ENCODE results near the gene ARHGEF37. TPM values are rescaled to one million over a fixed set of nuclear protein-coding genes. Genes with fewer than 3 reads are reported as not detected.

Gene ARHGEF37
- total RNA-seq, 1 experiment from 2014 or later = 0.69 TPM

DNA sequence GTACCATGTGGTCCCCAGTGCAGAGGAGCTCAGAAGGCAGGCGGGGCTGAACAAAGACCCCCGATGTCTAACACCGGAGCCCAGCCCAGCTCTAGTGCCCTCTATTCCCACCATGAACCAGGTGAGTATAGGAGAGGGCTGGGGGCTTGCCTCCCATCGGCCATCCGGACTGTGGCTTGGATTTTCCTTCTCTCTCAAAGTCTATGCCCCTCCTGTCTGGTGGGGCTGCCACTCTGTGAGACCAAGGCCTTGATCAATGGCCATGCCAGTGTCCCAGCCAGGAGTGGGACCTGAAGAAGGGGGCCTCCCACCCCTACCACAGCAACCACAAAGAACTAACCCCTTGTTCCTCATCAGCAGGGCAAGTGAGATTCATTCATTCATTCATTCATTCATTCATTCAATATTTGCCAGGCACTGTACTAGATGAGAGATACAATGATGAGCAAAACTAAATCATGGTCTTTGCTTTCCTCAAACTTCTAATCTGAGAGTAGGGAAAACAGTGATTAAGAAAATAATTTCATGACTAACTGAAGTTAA is 47.6 kb downstream of the ARHGEF37 start:
- DNase-seq (ENCODE audit: low spot score) = no peak

DNA sequence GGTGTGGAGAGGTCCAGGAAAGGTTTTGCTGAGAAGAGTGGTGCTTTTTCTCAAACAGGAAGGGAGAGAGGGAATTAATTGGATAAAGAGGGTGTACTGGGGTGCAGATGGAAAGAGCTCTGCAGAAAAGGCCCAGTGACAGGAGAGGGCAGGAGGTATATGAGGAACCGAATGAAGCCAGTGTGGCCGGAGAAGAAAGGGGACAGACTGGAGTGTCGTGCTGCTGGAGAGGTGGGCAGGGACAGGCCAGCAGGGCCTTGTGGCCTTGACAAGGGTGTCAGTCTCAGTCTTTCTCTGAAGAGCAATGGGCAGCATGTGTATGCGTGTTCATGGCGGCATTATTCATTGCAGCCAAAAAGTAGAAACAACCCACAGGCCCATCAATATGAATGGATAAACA is 48.1 kb downstream of the ARHGEF37 start:
- no peak for DNase-seq (ENCODE audit: low spot score)

GRCh38 chr5:149630337-149630736 is 49.0 kb downstream of the ARHGEF37 start:
- DNase-seq (ENCODE audit: low spot score) = no peak

DNA sequence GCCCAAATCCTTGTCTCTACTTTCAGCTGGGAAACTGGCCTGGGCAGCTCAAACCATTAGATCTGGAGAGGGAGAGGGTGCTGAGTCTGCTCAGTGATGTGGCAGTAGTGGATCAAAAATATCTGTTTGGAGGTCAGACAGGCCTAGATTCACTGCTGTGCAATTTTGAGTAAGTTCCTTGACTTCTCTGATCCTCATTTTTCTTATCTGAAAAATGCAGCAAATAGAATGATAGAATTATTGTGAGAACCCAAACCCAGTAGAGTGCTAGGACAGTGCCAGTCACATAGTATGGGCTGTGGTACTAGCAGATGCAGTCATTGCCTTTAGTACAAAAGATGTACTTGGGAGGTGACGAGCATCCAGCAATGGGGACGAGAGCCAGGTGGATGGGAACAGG is 50.2 kb downstream of the ARHGEF37 start:
- no peak for DNase-seq (ENCODE audit: low spot score)

DNA sequence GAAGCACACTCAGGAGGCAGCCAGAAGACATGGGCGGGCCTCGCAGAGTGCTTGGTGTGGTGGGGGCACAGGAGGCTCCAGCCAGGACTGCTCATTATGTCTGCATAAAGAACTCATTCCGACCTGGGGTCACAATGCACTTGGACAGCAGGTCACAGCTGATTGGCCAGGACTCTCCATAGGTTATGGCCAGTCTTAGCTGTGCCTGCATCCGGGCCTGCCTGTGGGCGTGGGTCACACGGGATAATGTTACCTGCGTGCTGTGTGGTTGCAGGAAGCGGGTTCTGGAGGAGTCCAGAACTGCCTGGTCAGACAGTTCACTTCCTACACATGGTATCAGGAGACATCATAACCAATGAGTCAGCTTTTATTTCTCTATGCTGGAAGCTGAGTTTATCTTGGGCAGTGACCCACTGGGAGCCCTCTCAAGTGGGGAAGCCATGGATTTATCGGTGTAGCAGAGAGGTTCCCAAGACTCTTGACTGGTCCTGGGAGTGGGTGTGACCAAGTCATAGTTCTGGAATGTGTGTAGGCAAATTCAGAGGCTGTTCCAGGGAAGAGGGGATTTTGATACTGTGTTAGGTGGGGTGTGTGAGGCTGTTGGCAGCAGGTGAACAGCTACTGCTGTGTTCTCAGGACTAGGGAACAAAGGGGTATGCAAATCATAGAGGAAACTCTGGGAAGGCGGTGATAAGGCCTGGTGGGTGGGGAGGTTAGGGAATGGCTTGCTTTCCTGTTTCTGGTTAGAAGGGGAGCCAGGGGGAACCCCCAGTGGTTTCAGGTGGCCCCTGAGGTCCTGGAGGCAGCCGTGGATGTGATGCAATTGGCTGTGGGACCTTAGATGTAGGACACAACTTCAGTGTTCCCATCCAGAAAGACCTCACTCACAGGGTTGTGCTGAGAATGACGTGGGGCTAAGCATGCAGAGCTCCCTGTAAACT is 51.3 kb downstream of the ARHGEF37 start:
- peak; percentile 95 for DNase-seq (ENCODE audit: low spot score)

GRCh38 chr5:149633476-149634350 is 52.4 kb downstream of the ARHGEF37 start:
- no peak for DNase-seq (ENCODE audit: low spot score)

DNA sequence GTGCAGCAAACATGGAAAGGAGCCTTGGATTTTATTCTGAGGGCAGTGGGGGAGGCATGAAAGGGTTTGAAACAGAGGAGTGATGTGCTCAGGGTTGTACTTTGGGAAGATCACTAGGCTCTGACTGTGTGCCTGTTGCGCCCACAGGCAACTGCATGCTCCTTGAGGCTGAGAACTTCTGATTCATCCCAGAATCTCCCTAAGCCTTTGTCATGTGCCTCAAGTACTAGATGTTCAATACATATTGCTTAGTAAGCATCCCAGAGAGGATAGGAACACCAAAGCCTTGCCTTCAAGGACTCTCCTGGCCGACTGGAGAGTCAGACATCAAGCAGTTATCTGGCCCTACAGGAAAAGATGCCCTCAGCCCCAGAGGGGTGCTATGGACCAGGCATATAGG is 54.1 kb downstream of the ARHGEF37 start:
- no peak for DNase-seq (ENCODE audit: low spot score)

GRCh38 chr5:149636191-149636860 is 55.0 kb downstream of the ARHGEF37 start:
- DNase-seq (ENCODE audit: low spot score) = no peak

GRCh38 chr5:149636861-149637246 is 55.6 kb downstream of the ARHGEF37 start:
- DNase-seq (ENCODE audit: low spot score) = peak; percentile 67

DNA sequence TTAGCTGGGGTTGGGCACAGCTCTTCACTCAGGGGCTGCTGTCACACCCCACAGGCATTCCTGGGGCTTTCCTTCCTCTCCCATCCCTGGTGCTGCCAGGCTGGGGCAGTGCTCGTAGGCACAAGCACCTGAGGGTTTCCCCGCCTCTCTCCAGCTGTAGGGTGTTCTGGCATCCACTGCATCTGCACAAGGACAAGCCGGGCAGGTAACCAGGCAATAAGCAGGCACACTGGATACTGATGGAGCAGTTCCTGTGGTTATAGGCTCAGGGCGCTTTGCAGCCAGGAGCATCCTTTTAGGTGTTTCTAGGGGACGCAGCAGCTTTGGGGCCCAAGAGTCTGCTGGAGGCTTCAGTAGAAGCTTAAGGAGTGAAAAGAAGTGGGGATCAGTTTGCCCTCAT is 56.8 kb downstream of the ARHGEF37 start:
- no peak for DNase-seq (ENCODE audit: low spot score)

- DNase-seq (ENCODE audit: low spot score) = no peak
These were observed 57.4 kb downstream of the ARHGEF37 start for GRCh38 chr5:149638546-149639241.

DNA sequence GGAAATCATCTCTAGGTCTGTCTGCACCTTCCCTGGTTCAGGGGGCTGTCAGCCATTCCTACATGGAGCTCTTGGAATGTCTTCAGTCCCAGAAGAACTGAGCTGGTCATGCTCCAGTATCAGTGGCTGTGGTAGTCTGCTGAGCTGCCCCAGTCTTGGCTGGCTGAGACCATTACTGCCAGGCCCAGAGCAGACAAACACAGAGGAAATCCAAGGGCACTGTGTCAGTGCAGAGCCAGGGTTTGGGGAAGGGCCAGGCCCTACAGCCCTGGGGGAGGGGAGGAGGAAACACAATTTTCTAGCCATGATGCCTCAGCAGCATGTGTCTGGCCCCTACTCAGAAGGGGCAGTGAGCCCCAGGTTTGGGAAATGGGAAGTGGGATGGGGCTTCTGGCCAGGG is 58.4 kb downstream of the ARHGEF37 start:
- DNase-seq (ENCODE audit: low spot score) = no peak

- DNase-seq (ENCODE audit: low spot score) = no peak
These were observed 59.2 kb downstream of the ARHGEF37 start for GRCh38 chr5:149640350-149640999.

DNA sequence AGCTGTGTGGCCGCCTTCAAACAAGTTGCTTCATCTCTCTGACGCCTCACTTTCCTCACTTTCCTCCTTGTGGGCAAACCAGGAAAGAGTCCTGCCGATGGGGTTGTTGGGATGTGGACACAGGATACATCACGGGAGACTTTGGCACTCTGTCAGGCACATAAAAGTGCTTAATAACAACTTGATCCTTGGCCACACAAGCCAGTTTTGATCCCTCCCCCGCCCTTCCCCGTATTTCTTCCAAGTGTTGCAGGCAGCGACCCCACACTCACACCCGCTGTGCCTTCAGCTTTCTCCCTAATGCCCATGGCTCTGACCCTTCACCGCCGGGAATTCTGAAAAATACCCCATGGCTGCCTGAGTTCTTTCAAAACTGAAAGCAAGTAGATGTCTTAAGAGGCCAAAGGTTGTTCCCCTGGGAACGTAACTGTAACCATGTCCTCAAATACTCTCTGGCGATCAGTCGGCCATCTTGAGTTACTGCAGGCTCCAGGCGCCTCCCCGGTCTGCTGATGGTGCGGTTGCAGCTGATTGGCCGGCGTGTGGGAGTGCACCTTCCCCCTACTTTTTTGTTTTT is 59.8 kb downstream of the ARHGEF37 start:
- no peak for DNase-seq (ENCODE audit: low spot score)

DNA sequence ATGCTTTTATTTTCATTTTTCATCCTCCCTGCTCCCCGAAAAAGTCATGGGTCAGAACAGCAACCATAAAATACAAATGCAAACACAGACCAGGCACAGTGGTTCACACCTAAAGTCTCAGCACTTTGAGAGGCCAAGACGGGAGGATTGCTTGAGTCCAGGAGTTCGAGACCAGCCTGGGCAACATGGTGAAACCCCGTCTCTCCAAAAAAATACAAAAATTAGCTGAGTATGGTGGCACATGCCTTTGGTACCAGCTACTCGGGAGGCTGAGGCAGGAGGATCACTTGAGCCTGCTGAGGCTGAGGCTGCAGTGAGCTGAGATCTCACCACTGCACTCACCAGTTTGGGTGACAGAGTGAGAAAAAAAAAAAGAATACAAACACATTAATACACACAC is 60.3 kb downstream of the ARHGEF37 start:
- DNase-seq (ENCODE audit: low spot score) = no peak

- DNase-seq (ENCODE audit: low spot score) = no peak
These were observed 62.5 kb downstream of the ARHGEF37 start for GRCh38 chr5:149643781-149644180.

DNA sequence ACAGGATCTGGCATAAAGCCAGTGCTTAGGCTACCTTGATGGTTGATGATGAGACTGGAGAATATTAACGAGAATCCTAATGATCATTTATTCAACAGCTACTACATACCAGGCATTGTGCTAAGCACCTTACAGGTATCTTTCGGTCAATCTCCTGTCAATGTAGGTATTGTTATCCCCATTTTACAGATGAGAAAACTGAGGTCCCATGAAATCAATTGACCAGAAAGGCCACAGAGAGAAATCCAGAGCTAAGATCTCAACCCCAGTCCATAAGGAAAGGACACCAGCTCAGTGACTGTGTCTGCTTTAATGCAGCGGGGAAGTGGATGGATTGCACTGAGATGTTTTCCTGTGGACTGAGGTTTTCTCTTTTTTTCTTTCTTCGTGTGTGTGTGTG is 63.3 kb downstream of the ARHGEF37 start:
- no peak for DNase-seq (ENCODE audit: low spot score)

DNA sequence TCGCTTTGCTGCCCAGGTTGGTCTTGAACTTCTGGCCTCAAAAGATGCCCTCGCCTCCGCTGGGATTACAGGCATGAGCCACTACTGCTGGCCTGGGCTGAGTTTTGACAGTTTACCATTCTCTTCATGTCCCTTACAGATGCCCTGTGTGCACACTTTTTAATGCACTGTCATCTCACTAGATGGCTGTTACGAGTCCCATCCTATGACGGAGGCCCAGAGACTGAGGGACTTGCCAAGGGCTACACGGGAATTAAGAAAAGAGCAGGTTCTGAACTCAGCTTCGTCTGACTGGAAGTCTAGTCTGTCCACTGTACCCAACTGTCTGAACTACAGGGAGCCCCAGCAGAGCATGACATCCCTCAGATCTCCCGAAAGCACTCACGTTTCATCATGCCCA is 63.9 kb downstream of the ARHGEF37 start:
- no peak for DNase-seq (ENCODE audit: low spot score)

DNA sequence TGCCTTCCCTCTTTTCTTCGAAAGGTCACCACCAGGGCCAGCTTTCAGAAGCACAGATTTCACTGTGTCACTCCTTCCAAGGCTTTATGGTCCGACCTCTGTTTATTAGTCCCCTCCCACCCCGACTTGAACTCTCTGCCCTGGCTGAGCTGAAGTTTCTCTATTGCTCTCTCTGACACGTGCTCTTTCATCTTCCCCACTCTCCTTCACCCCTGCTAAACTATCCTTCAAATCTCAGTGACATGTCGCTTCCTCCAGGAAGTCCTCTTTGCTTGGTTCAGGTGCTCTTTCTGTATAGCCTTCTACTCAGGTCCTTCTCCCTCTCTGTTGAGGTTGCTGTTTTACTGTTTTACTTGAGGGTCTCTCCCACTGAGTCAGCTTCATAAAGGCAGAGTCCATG is 64.4 kb downstream of the ARHGEF37 start:
- DNase-seq (ENCODE audit: low spot score) = no peak

DNA sequence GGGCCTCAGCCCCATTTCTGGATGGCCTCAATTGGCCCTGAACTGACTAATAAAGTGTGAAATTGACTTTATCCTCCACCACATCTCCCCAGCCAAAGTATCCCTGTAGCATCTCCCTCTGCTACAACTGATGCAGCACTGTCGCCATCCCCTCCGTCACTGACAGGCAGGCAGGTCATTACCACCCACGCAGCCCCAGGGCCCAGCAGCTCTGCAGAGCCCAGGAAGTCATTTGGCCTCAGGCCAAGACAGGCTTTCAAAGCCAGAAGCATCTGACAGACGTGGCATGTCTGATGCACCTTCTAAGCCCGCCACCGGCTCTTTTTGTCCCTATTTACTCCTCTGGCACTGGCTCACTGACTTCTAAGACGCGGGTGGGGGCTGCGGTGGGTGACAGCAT is 65.3 kb downstream of the ARHGEF37 start:
- no peak for DNase-seq (ENCODE audit: low spot score)
